ENCODE measurements around the gene TCTN1.

- no peak for TF ChIP-seq EP300 (IDR thresholded peaks at IDR 0.05)
- no peak for TF ChIP-seq POLR2A (IDR thresholded peaks at IDR 0.05)
Measured at GRCh38 chr12:110661337-110661972, 47.5 kb downstream of the TCTN1 start.

All from gastroesophageal sphincter (tissue), 2 donors.